Skeletal muscle satellite cell (primary cell): ENCODE data around the gene NLE1.
A peak's percentile ranks its signal among the peaks of the same experiment; 100 is the strongest.
"Not testable (repeated sequence)": the region's sequence is repeated elsewhere in the genome, so short reads cannot be mapped to it uniquely, and the experiment has no call there.

ENCODE experiments used
- H3K27me3 ChIP-seq: 2 replicates; pipeline ENCODE4 v1.7.0; 2013; ENCODE audit warnings: low read length; ENCODE audit not compliant: control insufficient read depth, insufficient read depth
- H3K36me3 ChIP-seq: 2 replicates; pipeline ENCODE4 v1.7.0; 2013; ENCODE audit warnings: mild to moderate bottlenecking, control low read depth, low read length; ENCODE audit not compliant: insufficient read depth
- H3K4me1 ChIP-seq: 2 replicates; pipeline ENCODE4 v1.7.0; 2013; ENCODE audit warnings: low read length; ENCODE audit not compliant: control insufficient read depth, insufficient read depth
- H3K4me2 ChIP-seq: 2 replicates; pipeline ENCODE4 v1.7.0; 2013; ENCODE audit warnings: mild to moderate bottlenecking, low read length
- H3K4me3 ChIP-seq: 2 replicates; pipeline ENCODE4 v1.7.0; 2013; ENCODE audit warnings: low read length
- H3K9ac ChIP-seq: 2 replicates; pipeline ENCODE4 v1.7.0; 2013; ENCODE audit warnings: mild to moderate bottlenecking, low read depth, low read length, moderate library complexity
- H3K9me3 ChIP-seq: replicated peaks from 2 replicates; pipeline ENCODE4 v1.7.0; 2013; ENCODE audit warnings: mild to moderate bottlenecking, control low read depth, low read length

The NLE1 gene

DNA sequence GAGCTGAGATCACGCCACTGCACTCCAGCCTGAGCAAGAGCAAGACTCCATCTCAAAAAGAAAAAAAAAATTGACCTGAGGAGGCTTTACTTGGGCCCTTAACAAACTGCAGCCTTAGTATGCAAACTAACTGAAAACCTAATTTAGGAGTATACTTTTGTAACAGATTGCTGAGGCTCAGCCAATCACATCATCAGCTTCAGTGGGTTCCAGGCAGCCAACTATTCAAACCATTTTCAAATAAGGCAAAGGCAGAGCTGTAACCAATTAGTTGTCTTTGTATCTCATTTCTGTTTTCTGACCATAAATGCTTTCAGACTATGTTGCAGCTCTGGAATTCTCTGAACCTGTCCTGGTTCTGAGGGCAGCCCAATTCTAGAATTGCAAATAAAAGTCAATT lies 46.4 kb downstream of the NLE1 start:
- H3K4me3 ChIP-seq, result no peak overlapping the region
- H3K9ac ChIP-seq, result no peak overlapping the region
- peaks cover 20% of the 10 kb centered on the region for H3K36me3 ChIP-seq
- no peak overlapping the region for H3K4me2 ChIP-seq
- H3K9me3 ChIP-seq, result no peaks in the 10 kb centered on the region
- no peaks in the 10 kb centered on the region for H3K27me3 ChIP-seq
- peaks cover 9% of the 10 kb centered on the region for H3K4me1 ChIP-seq

GRCh38 chr17:35094902-35095301 lies 47.2 kb downstream of the NLE1 start:
- Histone ChIP-seq H3K4me3 (no peak overlapping the region), H3K27me3 (no peaks in the 10 kb centered on the region), H3K36me3 (peaks cover 12% of the 10 kb centered on the region), H3K9ac (peak overlapping the region; percentile 6), H3K4me1 (peaks cover 9% of the 10 kb centered on the region), H3K9me3 (no peaks in the 10 kb centered on the region), H3K4me2 (no peak overlapping the region)

DNA sequence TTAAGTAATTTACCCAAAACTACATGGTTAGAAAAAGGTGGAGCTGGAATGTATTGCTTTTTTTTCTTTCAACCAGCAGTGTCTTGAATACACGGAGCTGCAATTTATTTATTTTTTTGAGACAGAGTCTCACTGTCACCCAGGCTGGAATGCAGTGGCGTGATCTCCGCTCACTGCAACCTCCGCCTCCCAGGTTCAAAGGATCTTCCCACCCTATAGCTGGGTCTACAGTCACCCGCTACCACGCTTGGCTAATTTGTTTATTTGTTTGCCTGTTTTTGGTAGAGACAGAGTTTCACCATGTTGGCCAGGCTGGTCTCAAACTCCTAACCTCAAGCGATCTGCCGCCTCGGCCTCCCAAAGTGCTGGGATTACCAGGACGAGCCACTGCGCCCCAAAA lies 51.4 kb downstream of the NLE1 start:
- not testable (repeated sequence) for H3K4me2 ChIP-seq, H3K27me3 ChIP-seq, H3K9me3 ChIP-seq, H3K9ac ChIP-seq, H3K4me3 ChIP-seq, H3K36me3 ChIP-seq
- peaks cover 40% of the 10 kb centered on the region for H3K4me1 ChIP-seq

GRCh38 chr17:35089586-35090296 lies 52.4 kb downstream of the NLE1 start:
- Histone ChIP-seq H3K9ac (peak overlapping the region; percentile 70), H3K4me1 (peaks cover 43% of the 10 kb centered on the region), H3K9me3 (no peaks in the 10 kb centered on the region), H3K4me2 (peak overlapping the region; percentile 74), H3K36me3 (no peaks in the 10 kb centered on the region), H3K4me3 (peak overlapping the region; percentile 60), H3K27me3 (no peaks in the 10 kb centered on the region)

DNA sequence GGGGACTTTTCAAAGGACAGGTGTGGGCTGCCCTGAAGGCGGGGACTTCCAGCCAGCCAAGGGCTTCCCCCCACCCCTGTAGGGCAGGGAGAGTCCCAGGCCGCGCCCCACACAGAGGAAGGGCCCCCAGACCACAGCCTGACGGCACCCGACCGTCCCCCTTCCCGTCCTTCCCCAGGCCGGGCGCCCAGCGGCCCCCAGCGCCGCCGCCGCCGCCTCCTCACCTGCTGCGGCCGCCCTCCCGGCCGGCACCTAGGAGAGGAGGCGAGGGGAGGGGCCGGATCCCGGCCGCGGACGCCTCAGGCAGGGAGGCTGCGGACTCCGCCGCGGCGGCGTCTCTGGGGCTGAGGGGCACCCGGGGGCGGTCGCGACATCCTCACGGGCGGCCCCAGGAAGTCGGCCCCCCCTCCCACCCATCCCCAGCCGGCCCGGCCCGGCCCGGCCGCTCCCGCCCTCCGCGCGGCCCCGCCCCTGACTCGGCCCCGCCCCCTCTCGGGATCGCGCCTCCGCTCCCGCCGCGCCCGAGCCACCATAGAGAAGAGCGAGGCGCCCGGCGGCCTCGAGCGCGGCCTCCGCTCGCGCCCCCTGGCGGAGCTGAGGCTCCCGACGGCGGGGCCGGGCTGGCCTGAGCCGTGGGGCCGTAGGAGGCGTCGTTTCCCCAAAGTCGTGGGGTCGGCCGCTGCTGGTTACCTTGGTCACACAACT lies 53.1 kb downstream of the NLE1 start:
- Histone ChIP-seq H3K9me3 (no peaks in the 10 kb centered on the region), H3K4me2 (peak overlapping the region; percentile 85), H3K4me3 (peak overlapping the region; percentile 93), H3K9ac (peak overlapping the region; percentile 91), H3K27me3 (no peaks in the 10 kb centered on the region), H3K4me1 (peaks cover 45% of the 10 kb centered on the region), H3K36me3 (no peaks in the 10 kb centered on the region)

GRCh38 chr17:35088356-35088880 lies 53.7 kb downstream of the NLE1 start:
- Histone ChIP-seq H3K4me3 (peak overlapping the region; percentile 93), H3K4me2 (peak overlapping the region; percentile 85), H3K9ac (peak overlapping the region; percentile 91), H3K4me1 (peaks cover 46% of the 10 kb centered on the region), H3K27me3 (no peaks in the 10 kb centered on the region), H3K36me3 (no peaks in the 10 kb centered on the region), H3K9me3 (no peaks in the 10 kb centered on the region)

- Histone ChIP-seq H3K4me2 (peak overlapping the region; percentile 85), H3K9me3 (no peaks in the 10 kb centered on the region), H3K9ac (peak overlapping the region; percentile 91), H3K4me3 (peak overlapping the region; percentile 93), H3K4me1 (peaks cover 51% of the 10 kb centered on the region), H3K27me3 (no peaks in the 10 kb centered on the region), H3K36me3 (no peaks in the 10 kb centered on the region)
Observed at GRCh38 chr17:35087731-35088355, 54.3 kb downstream of the NLE1 start.

DNA sequence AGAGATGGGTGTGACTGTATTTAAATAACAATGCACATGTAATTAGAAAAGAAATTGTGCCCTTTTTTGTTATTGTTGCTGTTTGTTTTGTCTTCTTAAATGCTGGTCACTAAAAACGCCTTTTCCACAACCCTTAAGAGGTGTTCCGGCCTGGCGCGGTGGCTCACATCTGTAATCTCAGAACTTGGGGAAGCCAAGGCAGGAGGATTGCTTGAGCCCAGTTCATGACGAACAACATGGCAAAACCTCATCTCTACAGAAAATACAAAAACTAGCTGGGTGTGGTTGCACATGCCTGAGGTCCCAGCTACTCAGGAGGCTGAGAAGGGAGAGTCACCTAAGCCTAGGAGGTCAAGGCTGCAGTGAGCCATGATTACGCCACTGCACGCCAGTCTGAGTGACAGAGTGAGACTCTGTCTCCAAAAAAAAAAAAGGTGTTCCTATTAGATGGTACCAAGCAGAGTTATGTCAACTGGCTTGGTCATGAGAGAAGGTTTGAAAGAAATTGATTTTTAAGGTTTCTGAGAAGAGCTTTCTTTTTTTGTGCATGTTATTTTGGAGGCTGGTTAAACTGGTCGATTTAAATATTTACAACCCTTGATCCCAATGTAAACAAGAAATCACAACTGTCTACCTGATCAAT lies 55.1 kb downstream of the NLE1 start:
- Histone ChIP-seq H3K36me3 (no peaks in the 10 kb centered on the region), H3K9me3 (no peaks in the 10 kb centered on the region), H3K9ac (peak overlapping the region; percentile 91), H3K4me3 (peak overlapping the region; percentile 93), H3K4me2 (peak overlapping the region; percentile 85), H3K4me1 (peaks cover 59% of the 10 kb centered on the region), H3K27me3 (no peaks in the 10 kb centered on the region)

DNA sequence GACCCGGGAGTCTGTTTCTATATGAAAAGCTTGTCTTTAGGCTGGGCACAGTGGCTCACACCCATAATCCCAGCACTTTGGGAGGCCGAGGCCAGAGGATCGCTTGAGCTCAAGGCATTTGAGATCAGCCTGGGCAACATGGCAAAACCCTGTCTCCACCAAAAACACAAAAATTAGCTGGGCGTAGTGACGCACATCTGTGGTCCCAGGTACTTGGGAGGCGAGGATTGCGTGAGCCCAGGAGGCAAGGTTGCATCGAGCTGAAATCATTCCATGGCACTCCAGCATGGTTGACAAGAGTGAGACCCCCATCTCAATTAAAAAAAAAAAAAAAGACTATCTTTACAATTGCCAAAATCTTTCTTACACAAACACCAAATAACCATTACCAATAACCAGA lies 55.9 kb downstream of the NLE1 start:
- H3K4me2 ChIP-seq, result peak overlapping the region; percentile 52
- no peaks in the 10 kb centered on the region for H3K27me3 ChIP-seq
- H3K9ac ChIP-seq, result no peak overlapping the region
- peaks cover 68% of the 10 kb centered on the region for H3K4me1 ChIP-seq
- no peaks in the 10 kb centered on the region for H3K36me3 ChIP-seq
- H3K9me3 ChIP-seq, result no peaks in the 10 kb centered on the region
- no peak overlapping the region for H3K4me3 ChIP-seq

DNA sequence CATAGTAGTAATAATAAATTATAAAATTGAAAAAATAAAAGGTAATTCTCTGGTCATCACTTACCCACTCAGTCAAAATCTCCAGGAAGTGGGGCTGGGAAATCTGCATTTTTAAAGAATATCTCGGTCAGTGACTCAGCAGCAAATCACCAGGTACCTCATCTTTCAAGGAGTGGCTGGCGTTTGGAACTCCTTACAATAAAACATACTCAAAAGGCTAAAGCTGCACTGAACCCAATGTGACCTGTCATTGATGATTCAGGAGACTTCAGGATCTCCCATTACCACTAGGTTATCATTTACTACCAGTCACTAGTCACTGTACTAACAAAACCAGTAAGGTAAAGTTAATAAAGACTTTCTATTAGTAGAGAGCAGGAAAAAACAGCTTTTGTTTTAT lies 57.1 kb downstream of the NLE1 start:
- Histone ChIP-seq H3K9me3 (no peaks in the 10 kb centered on the region), H3K27me3 (no peaks in the 10 kb centered on the region), H3K9ac (peak overlapping the region; percentile 38), H3K4me1 (peaks cover 78% of the 10 kb centered on the region), H3K4me3 (no peak overlapping the region), H3K36me3 (no peaks in the 10 kb centered on the region), H3K4me2 (peak overlapping the region; percentile 52)

- Histone ChIP-seq H3K27me3 (no peaks in the 10 kb centered on the region), H3K4me1 (peaks cover 80% of the 10 kb centered on the region), H3K4me3 (no peak overlapping the region), H3K9ac (no peak overlapping the region), H3K4me2 (peak overlapping the region; percentile 64), H3K36me3 (no peaks in the 10 kb centered on the region), H3K9me3 (no peaks in the 10 kb centered on the region)
Observed at GRCh38 chr17:35083071-35083470, 59.0 kb downstream of the NLE1 start.
